Esophagus muscularis mucosa (tissue), 4 donors: Measurements from ENCODE around the gene YPEL1. TPM values are rescaled to one million over a fixed set of nuclear protein-coding genes. Genes with fewer than 3 reads are reported as not detected.
"Not testable (repeated sequence)": the region's sequence is repeated elsewhere in the genome, so short reads cannot be mapped to it uniquely, and the experiment has no call there.

Experiments
- DNase-seq: peaks from one replicate; pipeline ENCODE4 v3.0.0-alpha.2; 2017; ENCODE audit errors: extremely low spot score
- H3K27ac ChIP-seq, 4 donors: fragments of 200-600 bp; sonication (generic); replicated peaks in 1 of 4; 1 replicate in 3 of 4; 2 replicates in 1 of 4; pipeline ENCODE4 v1.5.1; 2016 to 2019; ENCODE audit warnings: mild to moderate bottlenecking in 1 of 4
- H3K27me3 ChIP-seq, 4 donors: fragments of 200-600 bp; sonication (generic); one replicate each; pipeline versions ENCODE4 v1.5.1 to v1.6.0; 2016 to 2019
- H3K36me3 ChIP-seq, 4 donors: fragments of 200-600 bp; sonication (generic); one replicate each; pipeline ENCODE4 v1.5.1; 2016 to 2019
- H3K4me1 ChIP-seq, 4 donors: fragments of 200-600 bp; sonication (generic); one replicate each; pipeline ENCODE4 v1.5.1; 2016 to 2019
- H3K4me3 ChIP-seq, 4 donors: fragments of 200-600 bp; sonication (generic); 1 replicate in 2 of 4; 2 replicates in 2 of 4; pipeline ENCODE4 v1.5.1; 2016 to 2019; ENCODE audit warnings: mild to moderate bottlenecking in 4 of 4, moderate library complexity in 1 of 4
- H3K9me3 ChIP-seq, 4 donors: fragments of 200-600 bp; sonication (generic); 1 replicate in 3 of 4; 2 replicates in 1 of 4; pipeline ENCODE4 v1.5.1; 2016 to 2019
- CTCF ChIP-seq, 3 experiments: fragments of 200-600 bp in 2 of 3; fragments of 450-650 bp in 1 of 3; sonication (generic) in 2 of 3; IDR thresholded peaks; one replicate each; pipeline ENCODE4 v1.5.1; 2017 to 2019; ENCODE audit warnings: antibody characterized with exemption in 3 of 3, mild to moderate bottlenecking in 2 of 3, moderate library complexity in 1 of 3
- EP300 ChIP-seq: sonication (generic); formaldehyde crosslinking; IDR thresholded peaks from one replicate; pipeline ENCODE4 v1.6.1; 2017; ENCODE audit warnings: antibody characterized with exemption
- POLR2A ChIP-seq: fragments of 450-650 bp; IDR thresholded peaks from one replicate; pipeline ENCODE4 v1.6.1; 2017; ENCODE audit warnings: antibody characterized with exemption, moderate library complexity, mild to moderate bottlenecking, low read depth
- POLR2AphosphoS5 ChIP-seq, 2 donors: sonication (generic); formaldehyde crosslinking; IDR thresholded peaks; one replicate each; pipeline ENCODE4 v1.6.1; 2017; ENCODE audit warnings: antibody characterized with exemption in 2 of 2
- WGBS: methylation state at CpG from one replicate; pipeline ENCODE4 v1.1.5; 2018; 5-methylcytosine and 5-hydroxymethylcytosine counted together
- intact Hi-C: fragments of 100-400 bp; cut with DNase I; formaldehyde crosslinking; loops from one replicate; pipeline ENCODE4 v1.15.1; 2023
- total RNA-seq, 4 donors: library from RNA; depleted of rRNA; stranded (reverse); fragments of >200 nt; gene quantifications; one replicate each; pipeline versions ENCODE4 v1.1.0 to v1.2.1, GENCODE V29; 2016

Gene YPEL1
- total RNA-seq, 4 donors from 2014 or later = 12.0 to 30.7 (median 16.5) TPM

- peaks cover 23 to 35% (median 33%) of the 10 kb centered on the region in 4 donors for H3K4me1 ChIP-seq
- TF ChIP-seq CTCF (IDR thresholded peaks at IDR 0.05) (no peak), POLR2AphosphoS5 (IDR thresholded peaks at IDR 0.05) (no peak), POLR2A (no peak), EP300 (no peak)
- H3K36me3 ChIP-seq = peaks cover 18 to 74% (median 64%) of the 10 kb centered on the region in 4 donors
- no peak for DNase-seq
- no peaks in the 10 kb centered on the region for H3K9me3 ChIP-seq
- H3K4me3 ChIP-seq = no peak overlapping the region
- no peaks in the 10 kb centered on the region for H3K27me3 ChIP-seq
- intact Hi-C loops = no loop called here
- WGBS = 89% methylated on average over 13 of the region's 14 CpGs
- no peak overlapping the region for H3K27ac ChIP-seq
Measured at GRCh38 chr22:21694394-21694793, 41.2 kb downstream of the YPEL1 start.

DNA sequence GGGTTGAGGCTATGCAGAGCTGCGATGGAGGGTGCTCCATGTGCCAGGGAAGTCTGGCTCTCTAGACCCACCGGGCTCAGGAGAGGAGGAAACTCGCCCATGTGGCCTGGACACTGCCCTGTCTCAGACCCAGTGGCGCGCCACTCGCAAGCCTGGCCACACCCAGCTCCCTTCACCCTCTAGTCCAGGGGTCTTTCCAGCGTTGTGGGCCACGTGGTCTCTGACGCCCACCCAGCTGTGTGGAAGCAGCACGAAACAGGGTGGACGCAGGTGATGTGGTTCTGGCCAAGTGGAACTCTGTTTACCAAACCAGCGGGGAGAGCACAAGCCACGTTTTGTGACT, 41.6 kb downstream of the YPEL1 start:
- WGBS = 92% methylated on average over 13 of the region's 13 CpGs
- no peak overlapping the region for H3K4me3 ChIP-seq
- intact Hi-C loops = no loop called here
- no peak for TF ChIP-seq POLR2AphosphoS5 (IDR thresholded peaks at IDR 0.05)
- no peak for TF ChIP-seq CTCF (IDR thresholded peaks at IDR 0.05)
- no peak for TF ChIP-seq POLR2A
- TF ChIP-seq EP300 = no peak
- H3K36me3 ChIP-seq = peaks cover 19 to 76% (median 67%) of the 10 kb centered on the region in 4 donors
- H3K4me1 ChIP-seq = peaks cover 19 to 31% (median 28%) of the 10 kb centered on the region in 4 donors
- no peak for DNase-seq
- H3K9me3 ChIP-seq = no peaks in the 10 kb centered on the region
- no peaks in the 10 kb centered on the region for H3K27me3 ChIP-seq
- H3K27ac ChIP-seq = no peak overlapping the region

- no peak for DNase-seq
- TF ChIP-seq POLR2A = no peak
- no peak for TF ChIP-seq EP300
- TF ChIP-seq CTCF (IDR thresholded peaks at IDR 0.05) = no peak
- TF ChIP-seq POLR2AphosphoS5 (IDR thresholded peaks at IDR 0.05) = no peak
- 87% methylated on average over 14 of the region's 14 CpGs for WGBS
- intact Hi-C loops = no loop called here
- no peaks in the 10 kb centered on the region for H3K9me3 ChIP-seq
- no peaks in the 10 kb centered on the region for H3K27me3 ChIP-seq
- peaks cover 14 to 26% (median 23%) of the 10 kb centered on the region in 4 donors for H3K4me1 ChIP-seq
- peaks cover 21 to 81% (median 73%) of the 10 kb centered on the region in 4 donors for H3K36me3 ChIP-seq
- H3K27ac ChIP-seq = no peak overlapping the region
- H3K4me3 ChIP-seq = no peak overlapping the region
Measured at GRCh38 chr22:21693333-21693998, 42.1 kb downstream of the YPEL1 start.

DNA sequence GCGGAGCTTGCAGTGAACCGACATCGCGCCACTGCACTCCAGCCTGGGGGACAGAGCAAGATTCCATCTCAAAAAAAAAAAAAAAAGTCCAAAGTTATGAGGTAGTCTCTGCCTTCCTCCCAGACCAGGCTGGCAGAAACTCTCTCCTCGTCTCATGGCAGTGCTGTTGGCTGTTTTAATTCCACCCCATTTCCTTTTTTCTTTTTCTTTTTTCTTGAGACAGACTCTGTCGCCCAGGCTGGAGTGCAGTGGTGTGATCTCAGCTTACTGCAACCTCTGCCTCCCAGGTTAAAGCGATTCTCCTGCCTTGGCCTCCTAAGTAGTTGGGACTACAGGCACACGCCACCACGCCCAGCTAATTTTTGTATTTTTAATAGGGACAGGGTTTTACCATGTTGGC, 42.7 kb downstream of the YPEL1 start:
- H3K4me3 ChIP-seq, DNase-seq, H3K9me3 ChIP-seq, H3K27me3 ChIP-seq, intact Hi-C loops, H3K27ac ChIP-seq: not testable (repeated sequence)
- peaks cover 9 to 20% (median 17%) of the 10 kb centered on the region in 4 donors for H3K4me1 ChIP-seq
- WGBS = 92% methylated on average over 9 of the region's 9 CpGs
- peaks cover 23 to 87% (median 79%) of the 10 kb centered on the region in 4 donors for H3K36me3 ChIP-seq

GRCh38 chr22:21691816-21692215, 43.8 kb downstream of the YPEL1 start:
- 74% methylated on average over 15 of the region's 16 CpGs for WGBS

More at GRCh38 chr22:21691816-21692215, 43.8 kb downstream of the YPEL1 start:
- no peak for DNase-seq
- Histone ChIP-seq H3K27me3 (no peaks in the 10 kb centered on the region), H3K36me3 (peaks cover 27 to 90% (median 81%) of the 10 kb centered on the region in 4 donors), H3K9me3 (no peaks in the 10 kb centered on the region), H3K4me1 (peaks cover 0 to 10% (median 7%) of the 10 kb centered on the region in 4 donors), H3K4me3 (no peak overlapping the region), H3K27ac (no peak overlapping the region)
- intact Hi-C loops = no loop called here
- no peak for TF ChIP-seq EP300
- TF ChIP-seq POLR2A = no peak
- no peak for TF ChIP-seq CTCF (IDR thresholded peaks at IDR 0.05)
- no peak for TF ChIP-seq POLR2AphosphoS5 (IDR thresholded peaks at IDR 0.05)
